DMS153 treated with DMSO at 0.1 percent for 48 hours (cell line): Measurements from ENCODE around the gene CHST6.
"Not testable (repeated sequence)": the region's sequence is repeated elsewhere in the genome, so short reads cannot be mapped to it uniquely, and the experiment has no call there.

Source experiments
- DNase-seq: peaks from one replicate; lab custom pipeline; 2025; ENCODE audit not compliant: unreplicated experiment; lab: John Stamatoyannopoulos, UW

Gene CHST6

DNA sequence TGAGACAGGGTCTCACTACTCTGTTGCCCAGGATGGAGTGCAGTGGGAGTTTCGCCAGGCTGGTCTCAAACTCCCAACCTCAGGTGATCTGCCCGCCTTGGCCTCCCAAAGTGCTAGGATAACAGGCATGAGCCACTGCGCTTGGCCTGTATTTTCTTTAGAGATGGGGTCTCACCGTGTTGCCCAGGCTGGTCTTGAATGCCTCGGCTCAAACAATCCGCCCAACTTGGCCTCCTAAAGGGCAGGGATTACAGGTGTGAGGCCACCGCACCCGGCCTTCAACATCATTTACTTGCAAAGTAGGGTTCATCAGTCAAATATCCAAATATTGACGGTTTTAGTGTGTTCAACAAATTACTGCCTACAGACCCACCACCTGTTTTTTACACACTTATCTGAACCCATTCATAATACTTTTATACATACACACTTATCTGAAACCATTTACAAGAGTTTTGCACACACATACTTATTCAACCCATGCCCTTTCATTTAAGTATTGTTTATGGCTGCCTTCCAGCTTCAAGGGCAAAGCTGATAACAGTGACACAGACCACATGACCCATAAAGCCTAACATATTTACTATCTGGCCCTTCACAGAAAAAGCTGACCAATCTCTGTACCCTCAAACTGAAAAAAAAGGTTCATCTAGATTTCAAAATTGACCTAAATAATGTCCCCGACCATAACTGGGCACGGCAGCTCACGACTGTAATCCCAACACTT is 42.6 kb downstream of the CHST6 start:
- DNase-seq: no peak

DNA sequence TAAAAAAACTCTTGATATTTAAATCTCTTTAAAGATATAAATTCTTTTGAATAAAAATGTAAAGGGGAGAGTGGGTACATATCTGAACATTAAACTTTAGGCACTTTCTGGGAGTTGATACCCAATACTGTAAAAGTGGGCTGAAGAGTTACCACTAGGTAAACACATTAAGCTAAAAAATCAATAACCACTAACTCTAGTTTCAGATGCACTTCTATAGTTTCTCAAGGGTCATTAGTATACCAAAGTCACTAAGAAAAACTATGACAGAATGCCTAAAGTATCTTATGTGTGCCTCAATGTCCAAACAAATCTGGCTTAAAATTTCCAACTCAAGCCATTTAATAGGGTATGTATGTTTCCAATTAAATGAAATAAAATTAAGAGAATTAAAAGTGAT is 48.8 kb downstream of the CHST6 start:
- DNase-seq: no peak

DNA sequence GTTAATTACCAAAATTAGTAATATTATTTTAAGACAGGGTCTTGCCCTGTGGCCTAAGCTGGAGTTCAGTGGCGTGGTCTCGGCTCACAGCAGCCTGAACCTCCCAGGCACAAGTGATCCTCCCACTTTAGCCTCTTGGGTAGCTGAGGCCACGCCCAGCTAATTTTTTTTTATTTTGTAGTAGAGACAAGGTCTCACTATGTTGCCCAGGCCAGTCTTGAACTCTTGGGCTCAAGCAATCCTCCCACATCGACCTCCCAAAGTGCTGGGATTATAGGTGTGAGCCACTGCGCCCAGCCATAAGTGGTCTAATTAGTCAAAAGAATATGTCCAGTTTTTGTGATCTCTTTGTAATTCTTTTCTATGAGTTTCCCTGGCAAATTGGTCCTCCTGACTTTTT is 49.9 kb downstream of the CHST6 start:
- DNase-seq: no peak

DNA sequence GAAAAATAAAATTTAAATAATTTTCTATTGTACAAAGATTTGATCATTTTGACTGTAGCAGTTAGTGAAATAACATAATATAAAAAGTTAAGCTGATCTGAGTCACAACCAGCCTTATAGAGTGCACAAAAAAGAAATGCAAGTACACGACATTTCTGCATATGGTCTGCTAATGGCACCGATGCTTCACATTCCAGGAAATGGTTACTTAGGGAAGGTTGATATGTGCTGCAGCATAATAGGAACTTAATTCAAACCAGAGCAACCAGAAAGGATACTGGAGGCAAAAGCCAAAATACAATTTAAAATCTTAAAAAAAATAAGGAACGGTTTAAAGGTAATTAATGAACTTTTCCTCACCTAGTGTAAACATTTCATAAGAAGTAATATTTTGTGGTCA is 51.9 kb downstream of the CHST6 start:
- DNase-seq: no peak

DNA sequence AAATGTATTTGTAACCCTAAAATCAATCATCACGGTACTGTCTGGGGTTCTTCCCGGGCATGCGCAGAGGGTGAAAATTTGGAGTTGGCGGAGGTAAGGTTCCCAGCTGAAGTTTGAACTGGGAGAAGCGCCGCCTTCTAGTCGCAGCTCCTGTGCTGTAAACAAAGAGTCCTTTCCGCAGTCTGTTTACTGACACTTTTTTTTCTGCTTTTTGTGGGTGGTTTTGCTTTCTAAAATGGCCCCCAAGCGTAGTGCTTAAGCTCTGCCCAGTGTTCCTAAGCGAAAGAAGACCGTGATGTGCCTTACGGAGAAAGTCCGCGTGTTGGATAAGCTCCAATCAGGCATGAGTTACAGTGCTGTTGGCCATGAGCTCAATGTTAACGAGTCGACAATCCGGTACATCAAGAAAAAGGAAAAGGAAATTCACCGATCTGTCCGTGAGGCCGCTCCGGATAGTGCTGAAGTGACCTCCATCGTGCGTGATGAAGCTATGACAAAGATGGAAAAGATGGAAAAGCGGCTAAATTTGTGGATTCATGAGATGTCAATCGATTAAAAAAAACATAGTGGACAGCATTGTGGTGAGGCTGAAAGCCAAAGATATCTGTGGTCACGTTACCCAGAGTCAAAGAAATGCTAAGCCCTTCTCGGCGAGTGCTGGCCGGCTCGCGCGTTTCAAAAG is 61.4 kb downstream of the CHST6 start:
- peak; percentile 95 for DNase-seq

DNA sequence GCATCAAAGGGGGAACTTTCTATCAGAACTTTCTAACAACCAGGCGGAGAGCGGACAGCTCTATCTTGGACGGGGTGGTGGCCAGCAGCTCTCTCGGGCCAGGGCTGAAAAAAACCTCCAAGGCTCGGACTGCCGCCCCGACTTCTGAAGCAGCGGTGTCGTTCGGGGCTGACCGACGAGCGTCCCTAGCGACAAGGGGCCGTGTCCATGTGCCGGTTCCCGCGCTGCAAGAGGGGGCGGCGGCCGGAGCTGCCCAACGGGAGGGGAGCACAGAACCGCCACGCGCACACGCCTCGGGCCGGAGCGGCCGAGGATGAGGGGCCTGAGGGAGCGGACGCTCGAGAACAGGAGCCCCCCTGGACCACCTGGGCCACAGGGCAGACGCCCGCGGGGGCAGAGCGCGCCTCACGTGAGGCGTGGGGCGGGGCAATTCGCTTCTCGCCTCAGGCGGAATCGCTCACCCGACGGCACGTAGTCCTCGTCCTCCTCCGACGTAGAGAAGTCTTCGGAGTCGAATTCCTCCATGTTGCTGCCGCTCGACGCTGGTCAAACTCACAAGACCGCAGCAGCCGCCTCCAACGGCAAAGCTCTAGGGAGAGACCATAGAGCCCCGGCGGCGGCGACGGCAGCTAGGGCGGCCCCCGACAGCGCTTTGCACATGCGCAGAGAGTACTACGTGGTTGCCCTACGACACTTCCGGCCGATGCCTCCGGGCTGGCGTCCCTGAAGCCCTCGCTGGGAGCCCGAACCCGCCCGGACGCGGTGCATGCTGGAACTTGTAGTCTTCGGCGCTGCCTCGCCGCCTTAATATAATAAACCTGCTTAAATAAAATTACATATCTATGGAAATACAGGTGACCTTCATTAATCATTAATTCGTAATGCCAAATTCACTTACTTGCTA is 62.2 kb downstream of the CHST6 start, which contains the start of gene CFDP1:
Gene CFDP1 (minus strand): TSS at position 676 of the 904 bp plus-strand sequence. CDS start 151 bp downstream, at position 525.
- DNase-seq: peak; percentile 95

DNA sequence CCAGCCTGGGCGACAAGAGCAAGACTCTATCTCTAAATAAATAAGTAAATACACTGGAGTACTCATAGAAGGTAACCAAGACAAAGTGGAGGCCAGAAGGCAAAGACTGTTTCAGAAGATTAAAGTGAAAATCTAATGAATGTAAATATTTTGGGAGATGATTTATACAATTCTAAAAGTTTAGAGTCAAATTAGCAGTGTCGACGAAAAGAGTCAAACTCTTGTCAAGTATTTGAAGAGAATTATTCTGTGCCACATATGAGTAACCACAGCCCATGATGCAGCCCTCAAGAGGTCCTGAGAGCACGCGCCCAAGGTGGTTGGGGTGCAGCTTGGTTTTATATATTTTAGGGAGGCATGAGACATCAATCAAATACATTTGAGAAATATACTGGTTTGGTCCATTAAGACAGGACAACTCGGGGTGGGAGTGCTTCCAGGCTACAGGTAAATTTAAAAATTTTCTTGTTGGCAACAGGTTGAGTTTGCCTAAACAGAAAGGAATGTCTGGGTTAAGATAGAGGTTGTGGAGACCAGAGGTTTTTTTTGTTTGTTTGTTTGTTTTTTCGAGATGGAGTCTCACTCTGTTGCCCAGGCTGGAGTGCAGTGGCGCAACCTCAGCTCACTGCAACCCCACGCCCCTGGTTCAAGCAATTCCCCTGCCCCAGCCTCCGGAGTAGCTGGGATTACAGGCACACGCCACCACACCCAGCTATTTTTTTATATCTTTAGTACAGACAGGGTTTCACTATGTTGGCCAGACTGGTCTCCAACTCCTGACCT is 65.4 kb downstream of the CHST6 start:
- DNase-seq: no peak

DNA sequence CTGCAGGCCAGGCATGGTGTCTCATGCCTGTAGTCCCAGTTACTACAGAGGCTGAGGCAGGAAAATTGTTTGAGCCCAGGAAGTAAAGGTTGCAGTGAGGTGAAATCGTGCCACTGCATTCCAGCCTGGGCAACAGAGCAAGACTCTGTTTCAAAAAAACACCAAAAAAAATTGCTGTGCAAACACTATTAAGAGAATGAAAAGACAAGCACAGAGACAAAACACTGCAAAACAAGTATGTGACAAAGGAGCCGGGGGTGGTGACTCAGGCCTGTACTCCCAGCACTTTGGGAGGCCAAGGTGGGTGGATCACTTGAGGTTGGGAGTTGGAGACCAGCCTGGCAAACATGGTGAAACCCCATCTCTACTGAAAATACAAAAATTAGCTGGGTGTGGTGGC is 68.7 kb downstream of the CHST6 start:
- DNase-seq: not testable (repeated sequence)

DNA sequence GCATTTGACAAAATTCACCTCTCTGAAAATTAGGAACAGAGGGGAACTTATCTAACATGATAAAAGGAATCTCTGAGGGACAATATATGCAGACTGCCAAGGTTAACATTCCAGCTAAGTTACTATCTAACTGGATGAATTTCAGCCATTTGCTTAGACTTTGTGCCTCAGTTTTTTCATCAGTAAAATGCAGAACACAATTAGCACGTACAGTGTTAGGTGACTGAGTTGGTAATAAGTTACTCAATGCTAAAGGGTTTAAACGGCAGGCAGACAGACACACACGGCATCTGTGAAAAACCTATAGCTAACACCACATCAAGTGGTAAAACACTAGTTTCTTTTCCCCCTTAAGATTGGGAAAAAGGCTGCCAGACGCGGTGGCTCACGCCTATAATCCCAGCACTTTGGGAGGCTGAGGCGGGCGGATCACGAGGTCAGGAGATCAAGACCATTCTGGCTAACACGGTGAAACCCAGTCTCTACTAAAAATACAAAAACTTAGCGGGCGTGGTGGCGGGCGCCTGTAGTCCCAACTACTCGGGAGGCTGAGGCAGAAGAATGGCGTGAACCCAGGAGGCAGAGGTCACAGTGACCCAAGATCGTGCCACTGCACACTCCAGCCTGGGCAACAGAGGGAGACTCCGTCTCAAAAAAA is 71.0 kb downstream of the CHST6 start:
- not testable (repeated sequence) for DNase-seq

DNA sequence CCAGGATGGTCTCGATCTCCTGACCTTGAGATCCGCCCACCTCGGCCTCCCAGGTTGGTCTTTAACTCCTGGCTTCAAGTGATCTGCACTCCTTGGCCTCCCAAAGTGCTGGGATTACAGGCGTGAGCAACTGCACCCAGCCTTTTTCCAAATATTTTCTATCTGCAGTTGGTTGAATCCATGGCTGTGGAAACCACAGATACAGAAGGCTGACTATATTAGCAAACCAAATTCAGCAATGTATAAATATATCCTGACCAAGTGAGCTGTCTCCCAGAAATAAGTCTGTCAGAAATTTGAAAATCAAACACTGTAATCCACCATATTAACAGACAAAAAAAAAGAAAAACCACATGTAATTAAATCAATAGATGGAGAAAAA is 71.5 kb downstream of the CHST6 start:
- no peak for DNase-seq
